Naive thymus-derived CD4-positive, alpha-beta T cell (primary cell): ENCODE data around the gene KCNG1. TPM values are rescaled to one million over a fixed set of nuclear protein-coding genes. Genes with fewer than 3 reads are reported as not detected.
A peak's percentile ranks its signal among the peaks of the same experiment; 100 is the strongest.

Source experiments
- ATAC-seq: fragments of 150-1000 bp; cut with Tn5 transposase; 2 replicates; pipeline ENCODE4 v1.10.0; 2021; ENCODE audit warnings: mild to moderate bottlenecking, moderate library complexity
- CTCF ChIA-PET: fragments of 350-600 bp; sonication (Branson Sonifier 250); formaldehyde crosslinking; loops from one replicate; lab custom pipeline; 2021; ENCODE audit warnings: antibody characterized with exemption; lab: Charles Lee
- POLR2A ChIA-PET: fragments of 350-600 bp; sonication (Branson Sonifier 250); formaldehyde crosslinking; loops from one replicate; lab custom pipeline; 2021; ENCODE audit warnings: antibody characterized with exemption, inconsistent platforms; lab: Charles Lee
- DNase-seq, 9 donors: peaks; one replicate each; pipeline versions ENCODE4 v3.0.0 to v3.0.0-alpha.2; 2020 to 2022; ENCODE audit warnings: mixed read lengths in 1 of 9
- H3K27ac ChIP-seq: one replicate; pipeline ENCODE4 v1.7.0; 2013; ENCODE audit warnings: mild to moderate bottlenecking, low read depth, low read length, moderate library complexity
- H3K27me3 ChIP-seq, 2 donors: one replicate each; pipeline ENCODE4 v1.7.0; 2013; ENCODE audit warnings: low read length in 2 of 2, mild to moderate bottlenecking in 2 of 2, moderate library complexity in 2 of 2; ENCODE audit not compliant: control insufficient read depth in 2 of 2, insufficient read depth in 2 of 2
- H3K36me3 ChIP-seq, 3 experiments: 1 replicate in 2 of 3; 2 replicates in 1 of 3; pipeline ENCODE4 v1.7.0; 2013; ENCODE audit warnings: low read length in 3 of 3, mild to moderate bottlenecking in 3 of 3, moderate library complexity in 1 of 3; ENCODE audit not compliant: insufficient read depth in 3 of 3, control insufficient read depth in 2 of 3
- H3K4me1 ChIP-seq, 2 donors: one replicate each; pipeline ENCODE4 v1.7.0; 2013; ENCODE audit warnings: low read length in 2 of 2, mild to moderate bottlenecking in 2 of 2, moderate library complexity in 1 of 2; ENCODE audit not compliant: control insufficient read depth in 2 of 2, insufficient read depth in 2 of 2
- H3K4me3 ChIP-seq: 2 replicates; pipeline ENCODE4 v1.7.0; 2013; ENCODE audit warnings: mild to moderate bottlenecking, low read length
- H3K9me3 ChIP-seq, 3 experiments: 1 replicate in 2 of 3; 2 replicates in 1 of 3; pipeline ENCODE4 v1.7.0; 2013; ENCODE audit warnings: low read length in 3 of 3; ENCODE audit not compliant: control insufficient read depth in 2 of 3
- H3K27ac Mint-ChIP-seq, 9 donors: one replicate each; pipeline ENCODE4 v1.8.0; 2020 to 2022; ENCODE audit warnings: mixed read lengths in 9 of 9, mild to moderate bottlenecking in 8 of 9, moderate library complexity in 5 of 9, inconsistent platforms in 2 of 9
- H3K27me3 Mint-ChIP-seq, 5 donors: one replicate each; pipeline ENCODE4 v1.8.0; 2021 to 2022; ENCODE audit warnings: mixed read lengths in 5 of 5, mild to moderate bottlenecking in 1 of 5
- H3K36me3 Mint-ChIP-seq, 5 donors: one replicate each; pipeline ENCODE4 v1.8.0; 2020 to 2022; ENCODE audit warnings: mixed read lengths in 5 of 5, mild to moderate bottlenecking in 3 of 5, inconsistent platforms in 1 of 5
- H3K4me1 Mint-ChIP-seq, 7 donors: one replicate each; pipeline ENCODE4 v1.8.0; 2020 to 2022; ENCODE audit warnings: mixed read lengths in 7 of 7, mild to moderate bottlenecking in 3 of 7, inconsistent platforms in 1 of 7
- H3K4me3 Mint-ChIP-seq, 10 donors: one replicate each; pipeline ENCODE4 v1.8.0; 2020 to 2022; ENCODE audit warnings: mild to moderate bottlenecking in 10 of 10, mixed read lengths in 10 of 10, moderate library complexity in 6 of 10, inconsistent platforms in 2 of 10
- H3K9me3 Mint-ChIP-seq, 11 donors: one replicate each; pipeline ENCODE4 v1.8.0; 2020 to 2022; ENCODE audit warnings: mixed read lengths in 11 of 11, mild to moderate bottlenecking in 4 of 11, inconsistent platforms in 1 of 11, moderate library complexity in 1 of 11
- intact Hi-C, 2 donors: fragments of 100-400 bp; cut with micrococcal nuclease; formaldehyde crosslinking; loops; one replicate each; pipeline ENCODE4 v1.15.1; 2023
- polyA plus RNA-seq, 2 donors: library from polyadenylated mRNA; unstranded; fragments of 300-500 nt; fragmentation: Illumina TruSeq; gene quantifications; one replicate each; pipeline ENCODE4 v1.2.3, GENCODE V29; 2021
- total RNA-seq, 6 experiments: library from RNA in 5 of 6; stranded (reverse) in 5 of 6; gene quantifications; 1 replicate in 5 of 6; 2 replicates in 1 of 6; pipeline ENCODE4 v1.2.3 and lab custom pipeline; 2021 to 2026

Gene KCNG1, protein sequence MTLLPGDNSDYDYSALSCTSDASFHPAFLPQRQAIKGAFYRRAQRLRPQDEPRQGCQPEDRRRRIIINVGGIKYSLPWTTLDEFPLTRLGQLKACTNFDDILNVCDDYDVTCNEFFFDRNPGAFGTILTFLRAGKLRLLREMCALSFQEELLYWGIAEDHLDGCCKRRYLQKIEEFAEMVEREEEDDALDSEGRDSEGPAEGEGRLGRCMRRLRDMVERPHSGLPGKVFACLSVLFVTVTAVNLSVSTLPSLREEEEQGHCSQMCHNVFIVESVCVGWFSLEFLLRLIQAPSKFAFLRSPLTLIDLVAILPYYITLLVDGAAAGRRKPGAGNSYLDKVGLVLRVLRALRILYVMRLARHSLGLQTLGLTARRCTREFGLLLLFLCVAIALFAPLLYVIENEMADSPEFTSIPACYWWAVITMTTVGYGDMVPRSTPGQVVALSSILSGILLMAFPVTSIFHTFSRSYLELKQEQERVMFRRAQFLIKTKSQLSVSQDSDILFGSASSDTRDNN
- total RNA-seq = under 1 TPM in 2 of 5 experiments, not detected in 3; 0.17 to 0.73 TPM
- polyA plus RNA-seq = not detected
- total RNA-seq (lab: John Stamatoyannopoulos, UW) = not detected

DNA sequence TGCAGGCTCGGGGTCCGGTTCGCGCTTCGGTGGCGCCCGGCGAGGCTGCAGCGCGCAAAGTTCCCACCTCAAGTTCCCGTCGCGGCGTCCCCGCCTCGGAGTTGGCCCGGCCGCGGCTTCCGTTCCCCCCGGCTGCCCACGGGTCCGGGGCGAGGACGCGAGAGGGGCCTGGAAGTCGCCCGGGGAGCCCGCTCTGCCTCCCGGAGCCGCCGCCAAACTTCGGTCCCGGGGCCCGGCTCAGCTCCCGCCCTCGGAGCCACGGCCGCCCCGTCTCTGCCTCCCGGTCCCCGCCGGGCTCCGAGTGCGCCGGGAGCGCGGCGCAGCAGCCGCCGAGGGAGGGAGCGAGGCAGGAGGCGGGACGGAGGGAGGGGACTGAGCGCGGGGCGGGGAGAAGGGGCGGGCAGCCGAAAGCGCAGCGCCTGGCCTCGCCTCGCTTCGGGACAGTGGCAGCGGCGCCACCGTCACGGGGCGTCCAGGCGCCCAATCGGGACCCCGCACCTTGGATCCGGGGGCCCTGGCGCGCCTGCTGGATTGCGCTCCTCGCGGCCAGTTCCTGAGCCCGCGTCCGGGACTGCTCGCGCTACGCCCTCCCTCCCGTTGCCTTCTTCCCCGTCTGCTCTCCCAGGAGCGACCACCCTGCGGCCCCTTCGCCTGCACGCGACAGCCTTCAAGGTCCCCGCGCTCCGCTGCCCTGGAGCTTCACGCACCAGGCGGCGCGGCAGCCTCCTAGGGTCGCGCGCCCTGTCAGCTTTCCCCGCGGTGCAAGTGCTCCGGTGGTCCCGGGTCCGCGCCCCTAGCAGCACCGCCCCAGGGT is at the start of gene KCNG1:
TSS of gene KCNG1 (minus strand) at position 305 of the 814 bp plus-strand sequence. CDS start 12,769 bp downstream, outside the sequence.
- peak within 1 kb of the TSS; percentile 34 to 83 (median 66) for H3K4me3 Mint-ChIP-seq
- intact Hi-C loops = no loop called here
- CTCF ChIA-PET = no interaction called here
- peak; percentile 70 for ATAC-seq
- Histone ChIP-seq H3K36me3 (no peaks in the 10 kb centered on the region), H3K27me3 (peaks cover 0 to 5% of the 10 kb centered on the region in 2 donors), H3K27ac (no peak within 1 kb of the TSS), H3K9me3 (no peaks in the 10 kb centered on the region), H3K4me1 (no peaks in the 10 kb centered on the region), H3K4me3 (no peak within 1 kb of the TSS)
- POLR2A ChIA-PET = no interaction called here
- peaks cover 4 to 17% (median 10%) of the 10 kb centered on the region in 7 donors for H3K4me1 Mint-ChIP-seq
- peaks cover 58 to 82% (median 69%) of the 10 kb centered on the region in 5 donors for H3K27me3 Mint-ChIP-seq
- no peaks in the 10 kb centered on the region for H3K9me3 Mint-ChIP-seq
- H3K27ac Mint-ChIP-seq = no peak within 1 kb of the TSS
- no peaks in the 10 kb centered on the region for H3K36me3 Mint-ChIP-seq
- DNase-seq = peak in 1 of 9 donors; percentile 74

DNA sequence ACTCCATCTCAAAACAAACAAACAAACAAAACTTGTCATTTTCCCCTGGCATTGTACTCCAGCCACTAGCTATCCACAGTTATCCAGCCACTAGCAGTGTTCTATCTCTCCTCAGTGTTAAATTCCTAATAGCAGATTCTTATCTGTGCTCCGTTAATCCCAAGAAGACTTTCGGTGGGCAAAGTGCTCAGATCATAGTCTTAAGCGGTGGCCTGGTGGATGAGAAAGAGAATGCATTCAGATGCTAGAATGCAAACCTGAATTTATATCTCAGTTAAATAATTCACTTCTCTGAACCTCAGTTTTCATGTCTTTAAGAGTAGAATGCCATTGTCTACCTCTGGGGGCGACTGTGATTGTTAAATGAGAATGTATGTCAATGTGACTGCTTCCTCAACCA is 47.7 kb upstream of the KCNG1 start:
- DNase-seq = no peak
- CTCF ChIA-PET = no interaction called here
- Histone ChIP-seq H3K36me3 (no peaks in the 10 kb centered on the region), H3K9me3 (no peaks in the 10 kb centered on the region), H3K27ac (no peak overlapping the region), H3K4me3 (no peak overlapping the region), H3K27me3 (no peaks in the 10 kb centered on the region), H3K4me1 (no peaks in the 10 kb centered on the region)
- no peak for ATAC-seq
- intact Hi-C loops = no loop called here
- Mint-ChIP-seq H3K4me1 (peaks cover 0 to 2% (median 0%) of the 10 kb centered on the region in 7 donors), H3K27ac (no peak overlapping the region), H3K27me3 (peaks cover 16 to 73% (median 54%) of the 10 kb centered on the region in 5 donors), H3K36me3 (no peaks in the 10 kb centered on the region), H3K4me3 (no peak overlapping the region), H3K9me3 (peaks cover 0 to 12% (median 2%) of the 10 kb centered on the region in 11 donors)
- POLR2A ChIA-PET = no interaction called here

DNA sequence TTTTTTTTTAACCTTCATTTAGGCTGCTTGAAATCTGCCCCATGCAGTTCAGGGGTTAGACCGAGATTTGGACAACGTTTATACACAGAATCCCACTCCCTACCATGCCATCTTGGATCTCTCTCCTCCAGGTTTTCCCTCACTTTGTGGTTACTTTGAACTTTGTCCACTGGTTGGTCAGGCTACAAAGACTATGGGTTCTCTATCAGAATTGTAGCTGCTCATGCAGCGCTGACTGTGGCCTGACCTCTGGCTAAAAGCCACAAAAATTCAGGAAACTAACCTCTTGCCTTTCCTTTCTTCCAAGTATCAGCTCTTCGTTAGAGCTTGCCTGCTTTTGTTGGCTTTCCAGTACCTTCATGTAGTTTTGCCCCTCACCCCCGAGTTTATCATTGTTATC is 44.9 kb upstream of the KCNG1 start:
- Histone ChIP-seq H3K27me3 (no peaks in the 10 kb centered on the region), H3K4me1 (no peaks in the 10 kb centered on the region), H3K9me3 (no peaks in the 10 kb centered on the region), H3K27ac (no peak overlapping the region), H3K4me3 (no peak overlapping the region), H3K36me3 (no peaks in the 10 kb centered on the region)
- DNase-seq (no peak), ATAC-seq (no peak)
- intact Hi-C loops = no loop called here
- Mint-ChIP-seq H3K4me1 (peaks cover 0 to 3% (median 0%) of the 10 kb centered on the region in 7 donors), H3K27me3 (peaks cover 14 to 52% (median 50%) of the 10 kb centered on the region in 5 donors), H3K27ac (no peak overlapping the region), H3K4me3 (no peak overlapping the region), H3K9me3 (peaks cover 0 to 4% (median 0%) of the 10 kb centered on the region in 11 donors), H3K36me3 (no peaks in the 10 kb centered on the region)
- ChIA-PET POLR2A (no interaction called here), CTCF (no interaction called here)

DNA sequence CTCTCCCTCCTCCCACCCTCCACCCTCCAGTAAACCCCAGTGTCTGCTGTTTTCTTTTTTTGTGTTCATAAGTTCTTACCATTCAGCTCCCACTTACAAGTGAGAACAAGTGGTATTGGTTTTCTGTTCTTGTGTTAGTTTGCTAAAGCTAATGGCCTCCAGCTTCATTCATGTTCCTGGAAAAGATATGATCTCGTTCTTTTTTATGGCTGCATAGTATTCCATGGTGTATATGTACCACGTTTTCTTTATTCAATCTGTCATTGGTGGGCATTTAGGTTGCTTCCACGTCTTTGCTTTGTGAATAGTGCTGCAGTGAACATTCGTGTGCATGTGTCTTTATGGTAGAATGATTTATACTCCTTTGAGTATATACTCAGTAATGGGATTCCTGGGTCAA is 42.7 kb upstream of the KCNG1 start:
- CTCF ChIA-PET = no interaction called here
- Histone ChIP-seq H3K4me3 (no peak overlapping the region), H3K36me3 (no peaks in the 10 kb centered on the region), H3K27ac (no peak overlapping the region), H3K4me1 (no peaks in the 10 kb centered on the region), H3K9me3 (no peaks in the 10 kb centered on the region), H3K27me3 (no peaks in the 10 kb centered on the region)
- Mint-ChIP-seq H3K9me3 (peaks cover 0 to 4% (median 0%) of the 10 kb centered on the region in 11 donors), H3K4me1 (peaks cover 0 to 6% (median 0%) of the 10 kb centered on the region in 7 donors), H3K4me3 (no peak overlapping the region), H3K36me3 (no peaks in the 10 kb centered on the region), H3K27ac (no peak overlapping the region), H3K27me3 (peaks cover 11 to 46% (median 34%) of the 10 kb centered on the region in 5 donors)
- intact Hi-C loops = no loop called here
- DNase-seq (no peak), ATAC-seq (no peak)
- POLR2A ChIA-PET = no interaction called here

DNA sequence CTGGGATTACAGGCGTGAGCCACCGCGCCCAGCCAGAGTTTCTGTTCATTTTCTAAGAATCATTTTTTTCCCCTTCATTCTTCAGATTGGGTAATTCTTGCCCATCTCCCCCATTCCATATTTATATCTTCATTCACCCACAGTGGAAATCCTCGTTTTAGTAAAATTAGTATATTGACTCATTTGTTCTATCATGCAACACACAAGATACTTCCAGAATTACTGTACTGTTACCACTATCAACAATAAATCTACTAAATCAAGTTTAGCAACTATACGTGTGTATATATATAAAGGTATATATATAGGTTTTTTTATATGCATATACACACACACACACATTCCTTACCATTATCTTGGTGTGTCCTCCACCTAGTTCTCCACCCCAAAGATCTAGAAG is 41.2 kb upstream of the KCNG1 start:
- H3K36me3 Mint-ChIP-seq = no peaks in the 10 kb centered on the region
- H3K4me3 ChIP-seq = no peak overlapping the region
- H3K27ac Mint-ChIP-seq = no peak overlapping the region
- peaks cover 0 to 6% (median 0%) of the 10 kb centered on the region in 7 donors for H3K4me1 Mint-ChIP-seq
- H3K27me3 ChIP-seq = no peaks in the 10 kb centered on the region
- ChIA-PET CTCF (no interaction called here), POLR2A (no interaction called here)
- ATAC-seq (no peak), DNase-seq (no peak)
- H3K27me3 Mint-ChIP-seq = peaks cover 10 to 55% (median 32%) of the 10 kb centered on the region in 5 donors
- H3K27ac ChIP-seq = no peak overlapping the region
- H3K9me3 Mint-ChIP-seq = peaks cover 0 to 4% (median 0%) of the 10 kb centered on the region in 11 donors
- H3K4me3 Mint-ChIP-seq = no peak overlapping the region
- intact Hi-C loops = no loop called here
- no peaks in the 10 kb centered on the region for H3K36me3 ChIP-seq
- H3K9me3 ChIP-seq = no peaks in the 10 kb centered on the region
- no peaks in the 10 kb centered on the region for H3K4me1 ChIP-seq

DNA sequence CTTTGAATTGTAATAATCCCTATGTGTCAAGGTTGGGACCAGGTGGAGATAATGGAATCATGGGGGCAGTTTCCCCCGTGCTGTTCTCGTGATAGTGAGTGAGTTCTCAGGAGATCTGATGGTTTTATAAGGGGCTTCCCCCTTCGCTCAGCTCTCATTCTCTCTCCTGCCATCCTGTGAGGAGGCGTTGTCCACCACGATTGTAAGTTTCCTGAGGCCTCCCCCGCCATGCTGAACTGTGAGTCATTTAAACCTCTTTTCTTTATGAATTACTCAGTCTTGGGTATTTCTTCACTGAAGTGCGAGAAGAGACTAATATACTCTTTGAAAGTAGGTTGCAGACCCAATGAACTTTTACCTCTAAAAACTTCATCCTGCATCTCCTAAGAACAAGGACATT is 39.2 kb upstream of the KCNG1 start:
- Histone ChIP-seq H3K4me3 (no peak overlapping the region), H3K4me1 (no peaks in the 10 kb centered on the region), H3K9me3 (no peaks in the 10 kb centered on the region), H3K36me3 (no peaks in the 10 kb centered on the region), H3K27me3 (no peaks in the 10 kb centered on the region), H3K27ac (no peak overlapping the region)
- no peak overlapping the region for H3K27ac Mint-ChIP-seq
- DNase-seq = peak in 1 of 9 donors; percentile 59
- H3K4me1 Mint-ChIP-seq = peaks cover 0 to 6% (median 0%) of the 10 kb centered on the region in 7 donors
- CTCF ChIA-PET = no interaction called here
- no peak for ATAC-seq
- H3K9me3 Mint-ChIP-seq = peaks cover 0 to 4% (median 0%) of the 10 kb centered on the region in 11 donors
- POLR2A ChIA-PET = no interaction called here
- no peaks in the 10 kb centered on the region for H3K36me3 Mint-ChIP-seq
- intact Hi-C loops = no loop called here
- no peak overlapping the region for H3K4me3 Mint-ChIP-seq
- peaks cover 3 to 57% (median 27%) of the 10 kb centered on the region in 5 donors for H3K27me3 Mint-ChIP-seq
